ENCODE measurements around the gene CACNA1H.

DNA sequence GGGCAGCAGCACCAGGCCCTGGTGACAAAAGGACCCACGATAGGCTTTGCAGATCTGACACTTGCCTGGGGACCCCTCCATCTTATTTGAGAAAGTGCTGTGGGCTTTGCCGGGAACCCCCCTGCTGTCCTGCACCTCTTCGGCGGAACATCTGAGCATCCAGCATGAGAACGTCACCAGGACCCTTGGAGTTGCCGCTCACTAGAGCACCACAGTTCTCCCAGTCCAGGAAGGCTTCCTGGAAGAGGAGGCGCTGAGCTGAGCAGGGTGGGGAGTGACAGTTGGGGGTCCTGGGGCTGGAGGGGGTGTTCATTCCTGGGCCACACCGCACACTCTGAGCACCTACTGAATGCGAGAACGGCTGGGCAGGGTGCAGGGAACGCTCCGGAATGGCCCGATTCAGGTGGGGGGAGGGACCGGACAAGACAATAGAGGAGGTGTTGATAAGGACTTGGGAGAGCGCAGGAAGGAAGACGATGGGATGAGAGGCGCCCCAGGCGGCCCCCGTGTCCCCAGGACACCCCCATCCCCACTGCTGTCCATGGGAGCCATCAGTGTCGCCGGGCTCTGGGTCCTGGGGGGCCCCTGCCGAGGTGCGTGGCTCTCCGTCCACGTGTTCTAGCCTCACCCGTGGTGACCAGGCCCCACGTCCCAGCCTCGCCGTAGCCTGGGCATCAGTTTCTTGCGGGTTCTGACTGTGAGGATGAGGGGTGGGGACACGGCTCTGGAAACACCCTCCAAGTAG is 24.8 kb upstream of the CACNA1H start:
- TF ChIP-seq EP300 (IDR thresholded peaks at IDR 0.05) (no peak), POLR2A (IDR thresholded peaks at IDR 0.05; ENCODE audit: low read depth) (no peak), POLR2AphosphoS5 (IDR thresholded peaks at IDR 0.05) (no peak)
- TF ChIP-seq, protein P1, sequence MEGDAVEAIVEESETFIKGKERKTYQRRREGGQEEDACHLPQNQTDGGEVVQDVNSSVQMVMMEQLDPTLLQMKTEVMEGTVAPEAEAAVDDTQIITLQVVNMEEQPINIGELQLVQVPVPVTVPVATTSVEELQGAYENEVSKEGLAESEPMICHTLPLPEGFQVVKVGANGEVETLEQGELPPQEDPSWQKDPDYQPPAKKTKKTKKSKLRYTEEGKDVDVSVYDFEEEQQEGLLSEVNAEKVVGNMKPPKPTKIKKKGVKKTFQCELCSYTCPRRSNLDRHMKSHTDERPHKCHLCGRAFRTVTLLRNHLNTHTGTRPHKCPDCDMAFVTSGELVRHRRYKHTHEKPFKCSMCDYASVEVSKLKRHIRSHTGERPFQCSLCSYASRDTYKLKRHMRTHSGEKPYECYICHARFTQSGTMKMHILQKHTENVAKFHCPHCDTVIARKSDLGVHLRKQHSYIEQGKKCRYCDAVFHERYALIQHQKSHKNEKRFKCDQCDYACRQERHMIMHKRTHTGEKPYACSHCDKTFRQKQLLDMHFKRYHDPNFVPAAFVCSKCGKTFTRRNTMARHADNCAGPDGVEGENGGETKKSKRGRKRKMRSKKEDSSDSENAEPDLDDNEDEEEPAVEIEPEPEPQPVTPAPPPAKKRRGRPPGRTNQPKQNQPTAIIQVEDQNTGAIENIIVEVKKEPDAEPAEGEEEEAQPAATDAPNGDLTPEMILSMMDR (IDR thresholded peaks at IDR 0.05) = no peak
